Neural cell (in vitro differentiated cells): ENCODE data around the gene SIGLEC12.

Experiments used
- EP300 ChIP-seq: fragments of 450-650 bp; conservative IDR thresholded peaks from 2 replicates; pipeline ENCODE4 v1.6.1; 2014; ENCODE audit warnings: antibody characterized with exemption, mild to moderate bottlenecking, moderate library complexity; ENCODE audit not compliant: poor library complexity, severe bottlenecking
- TF ChIP-seq, protein P1 (sequence below): fragments of 450-650 bp; IDR thresholded peaks from 2 replicates; pipeline ENCODE4 v1.5.1; 2014; ENCODE audit warnings: antibody characterized with exemption, mild to moderate bottlenecking, moderate library complexity; ENCODE audit not compliant: poor library complexity, severe bottlenecking

DNA sequence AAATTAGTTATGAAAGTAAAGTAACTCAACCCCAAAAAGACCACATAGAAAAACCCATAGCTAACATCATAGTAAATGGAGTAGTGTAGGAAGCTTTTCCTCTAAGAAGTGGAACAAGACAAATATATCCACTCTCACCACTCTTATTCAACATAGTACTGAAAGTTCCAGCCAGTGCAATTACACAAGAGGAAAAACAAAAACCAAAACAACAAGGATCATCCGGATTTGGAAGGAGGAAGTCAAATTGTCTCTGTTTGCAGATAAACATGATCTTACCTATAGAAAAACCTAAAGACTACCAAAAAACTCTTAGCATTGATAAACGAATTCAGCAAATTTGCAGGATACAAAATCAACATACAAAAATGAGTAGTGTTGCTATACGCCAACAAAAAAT is 34.9 kb downstream of the SIGLEC12 start:
- TF ChIP-seq, protein P1, sequence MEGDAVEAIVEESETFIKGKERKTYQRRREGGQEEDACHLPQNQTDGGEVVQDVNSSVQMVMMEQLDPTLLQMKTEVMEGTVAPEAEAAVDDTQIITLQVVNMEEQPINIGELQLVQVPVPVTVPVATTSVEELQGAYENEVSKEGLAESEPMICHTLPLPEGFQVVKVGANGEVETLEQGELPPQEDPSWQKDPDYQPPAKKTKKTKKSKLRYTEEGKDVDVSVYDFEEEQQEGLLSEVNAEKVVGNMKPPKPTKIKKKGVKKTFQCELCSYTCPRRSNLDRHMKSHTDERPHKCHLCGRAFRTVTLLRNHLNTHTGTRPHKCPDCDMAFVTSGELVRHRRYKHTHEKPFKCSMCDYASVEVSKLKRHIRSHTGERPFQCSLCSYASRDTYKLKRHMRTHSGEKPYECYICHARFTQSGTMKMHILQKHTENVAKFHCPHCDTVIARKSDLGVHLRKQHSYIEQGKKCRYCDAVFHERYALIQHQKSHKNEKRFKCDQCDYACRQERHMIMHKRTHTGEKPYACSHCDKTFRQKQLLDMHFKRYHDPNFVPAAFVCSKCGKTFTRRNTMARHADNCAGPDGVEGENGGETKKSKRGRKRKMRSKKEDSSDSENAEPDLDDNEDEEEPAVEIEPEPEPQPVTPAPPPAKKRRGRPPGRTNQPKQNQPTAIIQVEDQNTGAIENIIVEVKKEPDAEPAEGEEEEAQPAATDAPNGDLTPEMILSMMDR = no peak
- TF ChIP-seq EP300 = no peak
